ENCODE data around the gene SPATA13. TPM values are rescaled to one million over a fixed set of nuclear protein-coding genes. Genes with fewer than 3 reads are reported as not detected.

The SPATA13 gene
- total and polyA plus RNA-seq, 8 donors, result 3.6 to 156 (median 48.6) TPM

DNA sequence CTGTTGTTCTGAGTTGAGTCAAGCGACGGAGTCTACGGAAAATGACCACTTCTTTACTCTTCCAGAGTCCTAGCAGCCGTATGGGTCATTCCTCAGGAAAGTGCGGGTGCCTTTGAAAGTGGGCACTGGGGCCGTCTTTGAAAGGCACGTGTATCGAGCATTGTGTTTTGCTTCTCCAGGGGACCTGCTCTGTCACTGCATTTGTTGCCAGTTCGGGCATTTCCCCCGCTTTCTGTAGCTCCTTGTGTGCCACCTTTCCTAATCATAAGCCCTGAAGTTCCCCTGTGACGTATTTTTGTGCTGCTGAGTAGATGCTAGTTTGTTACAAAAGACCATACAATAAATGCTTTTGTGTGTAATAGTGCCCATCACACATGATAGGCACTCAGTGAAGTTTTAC, 24.4 kb downstream of the SPATA13 start:
- no peaks in the 10 kb centered on the region for H3K27me3 ChIP-seq
- no peak for TF ChIP-seq EP300 (IDR thresholded peaks at IDR 0.05)
- TF ChIP-seq POLR2A (IDR thresholded peaks at IDR 0.05), result no peak
- no peak for TF ChIP-seq POLR2AphosphoS5 (IDR thresholded peaks at IDR 0.05)
- TF ChIP-seq, protein P1, sequence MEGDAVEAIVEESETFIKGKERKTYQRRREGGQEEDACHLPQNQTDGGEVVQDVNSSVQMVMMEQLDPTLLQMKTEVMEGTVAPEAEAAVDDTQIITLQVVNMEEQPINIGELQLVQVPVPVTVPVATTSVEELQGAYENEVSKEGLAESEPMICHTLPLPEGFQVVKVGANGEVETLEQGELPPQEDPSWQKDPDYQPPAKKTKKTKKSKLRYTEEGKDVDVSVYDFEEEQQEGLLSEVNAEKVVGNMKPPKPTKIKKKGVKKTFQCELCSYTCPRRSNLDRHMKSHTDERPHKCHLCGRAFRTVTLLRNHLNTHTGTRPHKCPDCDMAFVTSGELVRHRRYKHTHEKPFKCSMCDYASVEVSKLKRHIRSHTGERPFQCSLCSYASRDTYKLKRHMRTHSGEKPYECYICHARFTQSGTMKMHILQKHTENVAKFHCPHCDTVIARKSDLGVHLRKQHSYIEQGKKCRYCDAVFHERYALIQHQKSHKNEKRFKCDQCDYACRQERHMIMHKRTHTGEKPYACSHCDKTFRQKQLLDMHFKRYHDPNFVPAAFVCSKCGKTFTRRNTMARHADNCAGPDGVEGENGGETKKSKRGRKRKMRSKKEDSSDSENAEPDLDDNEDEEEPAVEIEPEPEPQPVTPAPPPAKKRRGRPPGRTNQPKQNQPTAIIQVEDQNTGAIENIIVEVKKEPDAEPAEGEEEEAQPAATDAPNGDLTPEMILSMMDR (IDR thresholded peaks at IDR 0.05), result no peak
- H3K36me3 ChIP-seq, result no peaks in the 10 kb centered on the region
- intact Hi-C loops (cut with DNase I; ENCODE audit: low total_unique reads), result no loop called here
- H3K27ac ChIP-seq, result peak overlapping the region; percentile 52 to 80 (median 72)
- no peak overlapping the region for H3K4me3 ChIP-seq
- peaks cover 0 to 7% (median 0%) of the 10 kb centered on the region in 4 donors for H3K9me3 ChIP-seq
- DNase-seq, result peak in 1 of 2 donors; percentile 35
- WGBS, 5 donors, result 41 to 69% (median 62%) methylated on average over 11 of the region's 11 CpGs
- H3K4me1 ChIP-seq, result peaks cover 27 to 51% (median 45%) of the 10 kb centered on the region in 4 donors

DNA sequence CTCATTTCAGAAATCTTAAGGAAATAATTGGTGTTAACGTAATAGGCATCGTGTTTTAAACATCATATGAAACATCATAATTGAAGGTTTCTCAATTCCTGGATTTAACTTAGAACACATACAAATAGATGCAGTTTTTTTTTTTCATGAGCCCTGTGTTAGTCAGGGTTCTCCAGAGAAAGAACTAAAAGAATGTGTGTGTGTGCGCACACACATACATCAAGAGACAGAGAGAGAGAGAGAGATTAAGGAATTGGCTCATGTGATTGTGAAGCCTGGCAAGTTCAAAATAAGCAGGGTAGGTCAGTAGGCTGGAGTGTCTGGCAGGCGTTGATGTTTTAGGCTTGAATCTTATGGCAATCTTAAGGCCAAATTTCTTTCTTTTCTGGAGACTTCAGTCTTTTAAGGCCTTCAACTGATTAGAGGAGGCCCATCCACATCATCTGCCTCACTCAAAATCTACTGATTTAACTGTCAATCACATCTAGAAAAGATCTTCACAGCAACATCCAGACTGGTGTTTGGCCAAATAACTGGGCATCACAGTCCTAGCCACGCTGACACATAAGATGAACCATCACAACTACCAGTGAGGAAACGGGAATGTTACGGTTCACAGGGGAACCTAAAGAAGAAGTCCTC, 25.2 kb downstream of the SPATA13 start:
- intact Hi-C loops (cut with DNase I; ENCODE audit: low total_unique reads), result no loop called here
- Histone ChIP-seq H3K4me3 (no peak overlapping the region), H3K27ac (peak overlapping the region in 2 of 5 donors; percentile 74 to 80), H3K4me1 (peaks cover 27 to 51% (median 44%) of the 10 kb centered on the region in 4 donors), H3K9me3 (peaks cover 0 to 7% (median 0%) of the 10 kb centered on the region in 4 donors), H3K27me3 (no peaks in the 10 kb centered on the region), H3K36me3 (no peaks in the 10 kb centered on the region)
- WGBS, 5 donors, result 71 to 85% (median 73%) methylated on average over 7 of the region's 7 CpGs
- no peak for DNase-seq
- TF ChIP-seq EP300 (IDR thresholded peaks at IDR 0.05) (no peak), POLR2AphosphoS5 (IDR thresholded peaks at IDR 0.05) (peak in 1 of 3 donors; percentile 36), POLR2A (IDR thresholded peaks at IDR 0.05) (no peak)
- TF ChIP-seq, protein P1 (IDR thresholded peaks at IDR 0.05), result no peak

DNA sequence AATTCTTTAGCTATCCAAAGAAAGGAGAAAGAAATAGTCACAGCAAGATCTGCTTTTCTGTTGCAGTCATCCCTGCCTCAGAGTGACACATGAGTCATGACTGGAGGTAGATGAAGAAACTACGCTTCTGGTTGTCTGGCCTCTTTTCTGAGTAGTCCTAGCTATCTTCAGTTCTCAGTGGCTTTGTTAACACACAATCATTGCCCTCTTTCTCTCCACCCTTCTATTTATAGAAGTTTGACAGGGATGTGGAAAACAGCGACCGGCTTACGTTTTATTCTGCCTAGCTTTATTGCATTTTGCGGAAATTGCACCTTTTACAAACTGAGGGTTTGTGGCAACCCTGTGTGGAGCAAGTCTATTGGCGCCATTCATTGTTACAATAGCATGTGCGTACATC, 26.7 kb downstream of the SPATA13 start:
- H3K4me3 ChIP-seq, result no peak overlapping the region
- intact Hi-C loops (cut with DNase I; ENCODE audit: low total_unique reads), result no loop called here
- H3K36me3 ChIP-seq, result no peaks in the 10 kb centered on the region
- peaks cover 0 to 7% (median 0%) of the 10 kb centered on the region in 4 donors for H3K9me3 ChIP-seq
- WGBS, 5 donors, result 68 to 81% (median 78%) methylated on average over 7 of the region's 7 CpGs
- no peaks in the 10 kb centered on the region for H3K27me3 ChIP-seq
- peaks cover 30 to 47% (median 43%) of the 10 kb centered on the region in 4 donors for H3K4me1 ChIP-seq
- TF ChIP-seq, protein P1 (IDR thresholded peaks at IDR 0.05), result no peak
- TF ChIP-seq POLR2AphosphoS5 (IDR thresholded peaks at IDR 0.05), result no peak
- TF ChIP-seq POLR2A (IDR thresholded peaks at IDR 0.05), result no peak
- TF ChIP-seq EP300 (IDR thresholded peaks at IDR 0.05), result no peak
- DNase-seq, result no peak
- H3K27ac ChIP-seq, result peak overlapping the region in 1 of 5 donors; percentile 80

DNA sequence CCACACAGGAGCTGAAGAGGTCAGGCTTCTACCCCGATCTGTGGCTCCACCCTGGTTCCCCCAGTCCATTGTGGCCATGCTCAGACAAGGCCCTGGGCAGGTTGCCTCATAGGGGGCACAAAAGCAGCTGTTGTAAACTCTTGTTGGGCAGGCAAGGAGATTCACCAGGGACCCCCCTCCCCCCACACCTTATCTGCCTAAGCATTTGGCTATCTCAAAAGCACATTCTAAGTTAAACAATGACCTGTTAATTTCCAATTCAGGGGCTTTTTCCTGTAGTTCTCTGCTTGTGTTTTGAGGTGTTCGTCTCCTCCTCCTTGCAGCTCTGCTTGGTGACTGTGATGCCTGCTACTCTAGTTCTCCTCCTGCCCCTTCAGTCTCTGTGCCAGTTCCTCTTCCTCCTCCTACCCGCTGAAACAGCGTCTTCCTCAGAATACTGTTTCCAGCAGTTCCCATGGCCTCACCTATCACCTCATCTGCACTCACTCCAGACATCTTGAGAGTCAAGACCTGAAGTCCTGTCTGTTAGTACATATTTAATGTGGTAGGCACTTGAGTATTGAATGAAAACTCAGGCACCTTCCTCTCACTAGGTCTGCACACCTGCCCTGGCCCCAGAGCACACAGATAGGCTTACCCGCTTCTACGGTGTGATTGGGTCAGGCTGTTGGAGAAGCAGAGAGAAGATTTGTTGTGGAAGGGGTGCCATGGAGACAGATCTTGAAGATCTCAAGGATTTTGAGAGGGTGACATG, 31.7 kb downstream of the SPATA13 start:
- Histone ChIP-seq H3K27ac (no peak overlapping the region), H3K36me3 (no peaks in the 10 kb centered on the region), H3K27me3 (no peaks in the 10 kb centered on the region), H3K9me3 (peaks cover 0 to 7% (median 0%) of the 10 kb centered on the region in 4 donors), H3K4me1 (peaks cover 6 to 32% (median 23%) of the 10 kb centered on the region in 4 donors), H3K4me3 (no peak overlapping the region)
- 64 to 78% (median 70%) methylated on average over 6 of the region's 6 CpGs for WGBS, 5 donors
- TF ChIP-seq EP300 (IDR thresholded peaks at IDR 0.05), result no peak
- no peak for DNase-seq
- intact Hi-C loops (cut with DNase I; ENCODE audit: low total_unique reads), result no loop called here

All from stomach (tissue), 9 donors.